Measurements from ENCODE around the gene TSEN54.

Gene TSEN54

GRCh38 chr17:75561927-75562603 is 45.7 kb downstream of the TSEN54 start:
- DNase-seq (ENCODE audit: low read depth in 2 of 3, low spot score in 1 of 3): no peak

GRCh38 chr17:75563063-75563758 is 46.9 kb downstream of the TSEN54 start:
- DNase-seq (ENCODE audit: low read depth in 2 of 3, low spot score in 1 of 3): no peak

GRCh38 chr17:75564195-75564594 is 47.9 kb downstream of the TSEN54 start:
- DNase-seq (ENCODE audit: low read depth in 2 of 3, low spot score in 1 of 3): no peak

GRCh38 chr17:75565066-75565465 is 48.7 kb downstream of the TSEN54 start:
- DNase-seq (ENCODE audit: low read depth in 2 of 3, low spot score in 1 of 3): no peak

GRCh38 chr17:75565618-75566017 is 49.3 kb downstream of the TSEN54 start:
- no peak for DNase-seq (ENCODE audit: low read depth in 2 of 3, low spot score in 1 of 3)

- no peak for DNase-seq (ENCODE audit: low read depth in 2 of 3, low spot score in 1 of 3)
Observed at GRCh38 chr17:75566416-75566815, 50.1 kb downstream of the TSEN54 start.

GRCh38 chr17:75566834-75567233 is 50.5 kb downstream of the TSEN54 start:
- DNase-seq (ENCODE audit: low read depth in 2 of 3, low spot score in 1 of 3): no peak

GRCh38 chr17:75568412-75569255 is 52.3 kb downstream of the TSEN54 start:
- no peak for DNase-seq (ENCODE audit: low read depth in 2 of 3, low spot score in 1 of 3)

GRCh38 chr17:75570034-75570676 is 53.8 kb downstream of the TSEN54 start:
- no peak for DNase-seq (ENCODE audit: low read depth in 2 of 3, low spot score in 1 of 3)

- no peak for DNase-seq (ENCODE audit: low read depth in 2 of 3, low spot score in 1 of 3)
Observed at GRCh38 chr17:75570772-75571171, 54.4 kb downstream of the TSEN54 start.

- DNase-seq (ENCODE audit: low read depth in 2 of 3, low spot score in 1 of 3): no peak
Observed at GRCh38 chr17:75571197-75571884, 55.0 kb downstream of the TSEN54 start.

GRCh38 chr17:75571885-75572215 is 55.5 kb downstream of the TSEN54 start:
- DNase-seq (ENCODE audit: low read depth in 2 of 3, low spot score in 1 of 3): no peak

GRCh38 chr17:75572713-75573539 is 56.6 kb downstream of the TSEN54 start:
- no peak for DNase-seq (ENCODE audit: low read depth in 2 of 3, low spot score in 1 of 3)

- no peak for DNase-seq (ENCODE audit: low read depth in 2 of 3, low spot score in 1 of 3)
Observed at GRCh38 chr17:75573540-75573957, 57.2 kb downstream of the TSEN54 start.

- DNase-seq (ENCODE audit: low read depth in 2 of 3, low spot score in 1 of 3): no peak
Observed at GRCh38 chr17:75573994-75574393, 57.7 kb downstream of the TSEN54 start.
